B cell (primary cell): ENCODE data around the gene PLXNA3. TPM values are rescaled to one million over a fixed set of nuclear protein-coding genes. Genes with fewer than 3 reads are reported as not detected.

Source experiments
- ATAC-seq: fragments of 200-7000 bp; cut with Tn5 transposase; one replicate; pipeline ENCODE4 v1.10.0; 2021; ENCODE audit warnings: low read depth, mild to moderate bottlenecking, moderate number of reproducible peaks, moderate library complexity
- CTCF ChIA-PET: fragments of 350-600 bp; sonication (Branson Sonifier 250); formaldehyde crosslinking; loops from one replicate; lab custom pipeline; 2021; ENCODE audit warnings: antibody characterized with exemption, inconsistent platforms; lab: Charles Lee
- POLR2A ChIA-PET: fragments of 350-600 bp; sonication (Branson Sonifier 250); formaldehyde crosslinking; loops from one replicate; lab custom pipeline; 2021; ENCODE audit warnings: antibody characterized with exemption; lab: Charles Lee
- DNase-seq: peaks from one replicate; pipeline ENCODE4 v3.0.0; 2013
- H2AFZ ChIP-seq: 2 replicates; pipeline ENCODE4 v1.6.1; 2012; ENCODE audit warnings: mild to moderate bottlenecking, low read depth, low read length; ENCODE audit not compliant: insufficient read depth, poor library complexity, severe bottlenecking
- H3K27ac ChIP-seq, 2 donors: 1 replicate in 1 of 2; 2 replicates in 1 of 2; pipeline ENCODE4 v1.5.1; 2012 to 2013; ENCODE audit warnings: low read length in 2 of 2, mild to moderate bottlenecking in 2 of 2, moderate library complexity in 1 of 2
- H3K27me3 ChIP-seq, 4 experiments: fragments of 200-600 bp in 1 of 4; sonication (generic) in 1 of 4; replicated peaks in 1 of 4; 1 replicate in 2 of 4; 2 replicates in 2 of 4; pipeline versions ENCODE4 v1.6.1 to v1.7.0; 2013 to 2016; ENCODE audit warnings: low read length in 3 of 4, mild to moderate bottlenecking in 2 of 4, mixed read lengths in 1 of 4, moderate library complexity in 1 of 4; ENCODE audit not compliant: insufficient read depth in 4 of 4, control insufficient read depth in 3 of 4; ENCODE audit errors: control extremely low read depth in 1 of 4
- H3K36me3 ChIP-seq, 2 experiments: replicated peaks in 1 of 2; 1 replicate in 1 of 2; 2 replicates in 1 of 2; pipeline versions ENCODE4 v1.6.1 to v1.7.1; 2013; ENCODE audit warnings: low read length in 1 of 2; ENCODE audit not compliant: insufficient read depth in 2 of 2, control insufficient read depth in 1 of 2; ENCODE audit errors: control extremely low read depth in 1 of 2, extremely low read depth in 1 of 2
- H3K4me1 ChIP-seq, 2 donors: fragments of 200-600 bp in 1 of 2; sonication (generic) in 1 of 2; 1 replicate in 1 of 2; 2 replicates in 1 of 2; pipeline versions ENCODE4 v1.5.1 to v1.6.1; 2013 to 2017; ENCODE audit warnings: low read length in 2 of 2; ENCODE audit not compliant: control insufficient read depth in 2 of 2, insufficient read depth in 2 of 2
- H3K4me2 ChIP-seq: replicated peaks from 2 replicates; pipeline ENCODE3; 2012; ENCODE audit warnings: mild to moderate bottlenecking, low read depth, low read length; ENCODE audit not compliant: poor library complexity, severe bottlenecking
- H3K4me3 ChIP-seq, 5 experiments: fragments of 200-600 bp in 1 of 5; sonication (generic) in 1 of 5; 1 replicate in 3 of 5; 2 replicates in 2 of 5; pipeline versions ENCODE4 v1.5.1 to v1.7.0; 2011 to 2016; ENCODE audit warnings: low read length in 4 of 5, mild to moderate bottlenecking in 4 of 5, low read depth in 2 of 5, control low read depth in 1 of 5, moderate library complexity in 1 of 5; ENCODE audit not compliant: insufficient read depth in 1 of 5; ENCODE audit errors: control extremely low read depth in 1 of 5, extremely low read depth in 1 of 5
- H3K79me2 ChIP-seq: fragments of 200-600 bp; sonication (generic); one replicate; pipeline ENCODE4 v1.6.0; 2016; ENCODE audit warnings: low read length; ENCODE audit not compliant: control insufficient read depth, insufficient read depth
- H3K9ac ChIP-seq: fragments of 200-600 bp; sonication (generic); 2 replicates; pipeline ENCODE4 v1.6.1; 2017; ENCODE audit warnings: mild to moderate bottlenecking, low read length, moderate library complexity
- H3K9me3 ChIP-seq, 3 donors: one replicate each; pipeline versions ENCODE4 v1.6.1 to v1.7.1; 2013; ENCODE audit warnings: low read length in 2 of 3; ENCODE audit not compliant: control insufficient read depth in 2 of 3, insufficient read depth in 1 of 3; ENCODE audit errors: control extremely low read depth in 1 of 3
- H4K20me1 ChIP-seq: 2 replicates; pipeline ENCODE4 v1.6.0; 2012; ENCODE audit warnings: mild to moderate bottlenecking, low read length; ENCODE audit not compliant: insufficient read depth, control insufficient read depth, poor library complexity, severe bottlenecking
- H3K27ac Mint-ChIP-seq: one replicate; pipeline ENCODE4 v1.8.0; 2021; ENCODE audit warnings: mixed read lengths
- H3K27me3 Mint-ChIP-seq: one replicate; pipeline ENCODE4 v1.8.0; 2021; ENCODE audit warnings: mixed read lengths
- H3K4me1 Mint-ChIP-seq: one replicate; pipeline ENCODE4 v1.8.0; 2021; ENCODE audit warnings: mixed read lengths
- H3K4me3 Mint-ChIP-seq: one replicate; pipeline ENCODE4 v1.8.0; 2021; ENCODE audit warnings: mixed read lengths
- H3K9me3 Mint-ChIP-seq: one replicate; pipeline ENCODE4 v1.8.0; 2022; ENCODE audit warnings: mixed read lengths; ENCODE audit not compliant: insufficient read depth
- CTCF ChIP-seq: fragments of 200-600 bp; IDR thresholded peaks from one replicate; pipeline ENCODE4 v1.8.0; 2022; ENCODE audit warnings: antibody characterized with exemption, mild to moderate bottlenecking
- EZH2 ChIP-seq: IDR thresholded peaks from 2 replicates; pipeline ENCODE4 v1.6.1; 2012; ENCODE audit warnings: borderline replicate concordance, low read depth, mild to moderate bottlenecking, moderate library complexity, low read length; ENCODE audit not compliant: insufficient read depth, poor library complexity, severe bottlenecking
- WGBS: methylation state at CpG from one replicate; pipeline ENCODE4 v1.1.5; 2013; ENCODE audit warnings: missing lambda C conversion rate; ENCODE audit not compliant: insufficient coverage; 5-methylcytosine and 5-hydroxymethylcytosine counted together
- intact Hi-C: fragments of 100-400 bp; cut with micrococcal nuclease; formaldehyde crosslinking; loops from one replicate; pipeline ENCODE4 v1.10.0; 2022
- polyA plus RNA-seq: library from polyadenylated mRNA; depleted of rRNA; stranded (reverse); fragments of >200 nt; gene quantifications from 2 replicates; pipeline ENCODE4 v1.2.3, GENCODE V29; 2012
- total RNA-seq, 2 donors: library from RNA; stranded (reverse); fragments of 120-200 nt in 1 of 2; gene quantifications; 1 replicate in 1 of 2; 2 replicates in 1 of 2; pipeline versions ENCODE4 v1.2.3 to v1.2.4, GENCODE V29; 2013 to 2022

The PLXNA3 gene
- total and polyA plus RNA-seq, 2 donors (not counting 1 experiment from before 2014, with no cell fraction given) = 68.6 to 114 TPM

- Histone ChIP-seq H3K36me3 (peaks cover 0 to 11% of the 10 kb centered on the region in 2 experiments), H3K4me3 (no peak overlapping the region), H3K4me1 (peaks cover 5 to 42% of the 10 kb centered on the region in 2 donors), H3K27ac (no peak overlapping the region), H3K79me2 (peaks cover 20% of the 10 kb centered on the region), H3K27me3 (no peaks in the 10 kb centered on the region), H3K9ac (no peak overlapping the region), H3K4me2 (no peak overlapping the region), H3K9me3 (no peaks in the 10 kb centered on the region), H4K20me1 (no peaks in the 10 kb centered on the region), H2AFZ (no peak overlapping the region)
- POLR2A ChIA-PET = interaction anchor here (1.3 to 1.6 kb wide), 2 partner anchors 10 to 90 kb away, joined by 5 to 10 read pairs; partner anchors contain the start of gene RPL10
- DNase-seq (no peak), ATAC-seq (no peak)
- no peaks in the 10 kb centered on the region for H3K9me3 Mint-ChIP-seq
- TF ChIP-seq CTCF (no peak), EZH2 (no peak)
- 99% methylated on average over 11 of the region's 20 CpGs for WGBS
- H3K4me1 Mint-ChIP-seq = peaks cover 17% of the 10 kb centered on the region
- no peaks in the 10 kb centered on the region for H3K27me3 Mint-ChIP-seq
- no peak overlapping the region for H3K27ac Mint-ChIP-seq
- peak overlapping the region; percentile 5 for H3K4me3 Mint-ChIP-seq
- CTCF ChIA-PET = interaction anchor here (1.3 to 1.9 kb wide), 3 partner anchors 9 to 115 kb away, joined by 3 to 8 read pairs (median 5); partner anchors contain the start of gene PLXNA3
- intact Hi-C loops = no loop called here
Observed at GRCh38 chrX:154488336-154489075, 30.4 kb downstream of the PLXNA3 start.

- Histone ChIP-seq H3K79me2 (peaks cover 14% of the 10 kb centered on the region), H3K27ac (no peak overlapping the region), H3K4me2 (peak overlapping the region; percentile 80), H3K36me3 (peaks cover 0 to 9% of the 10 kb centered on the region in 2 experiments), H3K9me3 (no peaks in the 10 kb centered on the region), H3K4me1 (peaks cover 5 to 42% of the 10 kb centered on the region in 2 donors), H3K4me3 (no peak overlapping the region), H3K9ac (no peak overlapping the region), H4K20me1 (no peaks in the 10 kb centered on the region), H3K27me3 (no peaks in the 10 kb centered on the region), H2AFZ (no peak overlapping the region)
- Mint-ChIP-seq H3K27me3 (no peaks in the 10 kb centered on the region), H3K9me3 (no peaks in the 10 kb centered on the region), H3K4me3 (peak overlapping the region; percentile 89), H3K4me1 (peaks cover 17% of the 10 kb centered on the region), H3K27ac (peak overlapping the region; percentile 89)
- WGBS = no CpG with 5 or more reads among the region's 4 CpGs
- ChIA-PET CTCF (interaction anchor here (1.0 to 1.9 kb wide), 4 partner anchors 9 to 90 kb away, joined by 3 to 8 read pairs (median 5); partner anchors contain the start of genes PLXNA3 and TAFAZZIN), POLR2A (interaction anchor here (0.5 to 1.8 kb wide), 4 partner anchors 11 to 594 kb away, joined by 5 to 11 read pairs (median 6); partner anchors contain the start of gene RPL10)
- no peak for DNase-seq
- intact Hi-C loops = no loop called here
- ATAC-seq = no peak
- TF ChIP-seq CTCF = no peak
Observed at GRCh38 chrX:154489182-154489581, 31.1 kb downstream of the PLXNA3 start.
